CD14-positive monocyte (primary cell): ENCODE data around the gene MORC3. TPM values are rescaled to one million over a fixed set of nuclear protein-coding genes. Genes with fewer than 3 reads are reported as not detected.

Source experiments
- DNase-seq, 3 donors: peaks; one replicate each; pipeline ENCODE4 v3.0.0-alpha.2; 2011 to 2022
- H2AFZ ChIP-seq: 2 replicates; pipeline ENCODE4 v1.6.0; 2012; ENCODE audit warnings: mild to moderate bottlenecking, low read depth, low read length, inconsistent platforms; ENCODE audit not compliant: insufficient read depth, poor library complexity, severe bottlenecking
- H3K27ac ChIP-seq, 2 donors: 1 replicate in 1 of 2; 2 replicates in 1 of 2; pipeline ENCODE4 v1.5.1; 2012 to 2013; ENCODE audit warnings: low read length in 2 of 2, control low read depth in 1 of 2, inconsistent platforms in 1 of 2, low read depth in 1 of 2, mild to moderate bottlenecking in 1 of 2
- H3K27me3 ChIP-seq, 2 donors: one replicate each; pipeline versions ENCODE4 v1.6.0 to v1.6.1; 2011 to 2013; ENCODE audit warnings: low read length in 2 of 2; ENCODE audit not compliant: control insufficient read depth in 2 of 2, insufficient read depth in 2 of 2
- H3K36me3 ChIP-seq, 2 donors: replicated peaks in 1 of 2; 1 replicate in 1 of 2; 2 replicates in 1 of 2; pipeline versions ENCODE4 v1.5.1 to v1.6.1; 2012 to 2013; ENCODE audit warnings: low read length in 2 of 2, control low read depth in 1 of 2, inconsistent platforms in 1 of 2, mild to moderate bottlenecking in 1 of 2; ENCODE audit not compliant: insufficient read depth in 2 of 2, control insufficient read depth in 1 of 2
- H3K4me1 ChIP-seq, 2 donors: 1 replicate in 1 of 2; 2 replicates in 1 of 2; pipeline versions ENCODE4 v1.5.1 to v1.6.1; 2012 to 2013; ENCODE audit warnings: low read length in 2 of 2, control low read depth in 1 of 2, inconsistent platforms in 1 of 2, mild to moderate bottlenecking in 1 of 2, moderate library complexity in 1 of 2; ENCODE audit not compliant: insufficient read depth in 2 of 2, control insufficient read depth in 1 of 2
- H3K4me2 ChIP-seq: replicated peaks from 2 replicates; pipeline ENCODE3; 2012; ENCODE audit warnings: low read length, moderate library complexity, mild to moderate bottlenecking; ENCODE audit not compliant: poor library complexity, severe bottlenecking; ENCODE audit errors: extremely low read depth
- H3K4me3 ChIP-seq, 3 experiments: fragments of 200-600 bp in 1 of 3; sonication (generic) in 1 of 3; replicated peaks in 1 of 3; 1 replicate in 2 of 3; 2 replicates in 1 of 3; pipeline ENCODE4 v1.5.1; 2011 to 2013; ENCODE audit warnings: low read length in 3 of 3, mild to moderate bottlenecking in 3 of 3, control low read depth in 2 of 3, low read depth in 2 of 3, inconsistent platforms in 1 of 3, moderate library complexity in 1 of 3
- H3K79me2 ChIP-seq: 2 replicates; pipeline ENCODE4 v1.6.0; 2012; ENCODE audit warnings: mild to moderate bottlenecking, control low read depth, inconsistent platforms, low read length, moderate library complexity; ENCODE audit not compliant: insufficient read depth
- H3K9ac ChIP-seq: 2 replicates; pipeline ENCODE4 v1.6.0; 2017; ENCODE audit warnings: low read length, mild to moderate bottlenecking; ENCODE audit not compliant: insufficient read depth, poor library complexity, severe bottlenecking
- H3K9me3 ChIP-seq, 2 donors: replicated peaks in 1 of 2; 1 replicate in 1 of 2; 2 replicates in 1 of 2; pipeline versions ENCODE4 v1.5.1 to v1.6.1; 2012 to 2013; ENCODE audit warnings: low read length in 2 of 2, control low read depth in 1 of 2; ENCODE audit not compliant: control insufficient read depth in 1 of 2, insufficient read depth in 1 of 2
- H4K20me1 ChIP-seq: 2 replicates; pipeline ENCODE4 v1.6.0; 2012; ENCODE audit warnings: mild to moderate bottlenecking, low read length, control low read depth, moderate library complexity; ENCODE audit not compliant: insufficient read depth
- H3K27ac Mint-ChIP-seq, 7 donors: one replicate each; pipeline ENCODE4 v1.8.0; 2020; ENCODE audit warnings: mild to moderate bottlenecking in 7 of 7, mixed read lengths in 7 of 7, moderate library complexity in 6 of 7, inconsistent platforms in 2 of 7
- H3K27me3 Mint-ChIP-seq, 3 donors: one replicate each; pipeline ENCODE4 v1.8.0; 2021 to 2022; ENCODE audit warnings: low read depth in 3 of 3, mild to moderate bottlenecking in 3 of 3, mixed read lengths in 3 of 3, moderate library complexity in 3 of 3, inconsistent platforms in 1 of 3
- H3K36me3 Mint-ChIP-seq, 2 donors: one replicate each; pipeline ENCODE4 v1.8.0; 2020; ENCODE audit warnings: mixed read lengths in 2 of 2, inconsistent platforms in 1 of 2, mild to moderate bottlenecking in 1 of 2
- H3K4me1 Mint-ChIP-seq: one replicate; pipeline ENCODE4 v1.8.0; 2020; ENCODE audit warnings: mild to moderate bottlenecking, mixed read lengths
- H3K4me3 Mint-ChIP-seq, 2 donors: one replicate each; pipeline ENCODE4 v1.8.0; 2020; ENCODE audit warnings: mild to moderate bottlenecking in 2 of 2, mixed read lengths in 2 of 2, moderate library complexity in 1 of 2
- H3K9me3 Mint-ChIP-seq, 7 donors: one replicate each; pipeline ENCODE4 v1.8.0; 2020 to 2022; ENCODE audit warnings: mixed read lengths in 7 of 7, mild to moderate bottlenecking in 6 of 7, moderate library complexity in 6 of 7, inconsistent platforms in 2 of 7
- WGBS: methylation state at CpG from one replicate; pipeline ENCODE4 v1.1.5; 2013; ENCODE audit warnings: missing lambda C conversion rate; ENCODE audit not compliant: insufficient coverage; 5-methylcytosine and 5-hydroxymethylcytosine counted together
- intact Hi-C, 2 donors: fragments of 100-400 bp; cut with micrococcal nuclease; formaldehyde crosslinking; loops; one replicate each; pipeline versions ENCODE4 v1.15.0 to v1.15.1; 2023
- polyA plus RNA-seq, 3 donors: library from polyadenylated mRNA; depleted of rRNA in 1 of 3; unstranded in 2 of 3; stranded (reverse) in 1 of 3; fragments of 300-500 nt in 2 of 3; fragments of >200 nt in 1 of 3; fragmentation: Illumina TruSeq in 2 of 3; gene quantifications; 1 replicate in 2 of 3; 2 replicates in 1 of 3; pipeline ENCODE4 v1.2.3, GENCODE V29; 2012 to 2021
- TF ChIP-seq, protein P1 (sequence below): fragments of 200-600 bp; IDR thresholded peaks from one replicate; pipeline ENCODE4 v1.8.0; 2022; ENCODE audit warnings: antibody characterized with exemption, mild to moderate bottlenecking

Gene MORC3
- polyA plus RNA-seq, 3 donors, result 16.3 to 27.6 (median 25.5) TPM

DNA sequence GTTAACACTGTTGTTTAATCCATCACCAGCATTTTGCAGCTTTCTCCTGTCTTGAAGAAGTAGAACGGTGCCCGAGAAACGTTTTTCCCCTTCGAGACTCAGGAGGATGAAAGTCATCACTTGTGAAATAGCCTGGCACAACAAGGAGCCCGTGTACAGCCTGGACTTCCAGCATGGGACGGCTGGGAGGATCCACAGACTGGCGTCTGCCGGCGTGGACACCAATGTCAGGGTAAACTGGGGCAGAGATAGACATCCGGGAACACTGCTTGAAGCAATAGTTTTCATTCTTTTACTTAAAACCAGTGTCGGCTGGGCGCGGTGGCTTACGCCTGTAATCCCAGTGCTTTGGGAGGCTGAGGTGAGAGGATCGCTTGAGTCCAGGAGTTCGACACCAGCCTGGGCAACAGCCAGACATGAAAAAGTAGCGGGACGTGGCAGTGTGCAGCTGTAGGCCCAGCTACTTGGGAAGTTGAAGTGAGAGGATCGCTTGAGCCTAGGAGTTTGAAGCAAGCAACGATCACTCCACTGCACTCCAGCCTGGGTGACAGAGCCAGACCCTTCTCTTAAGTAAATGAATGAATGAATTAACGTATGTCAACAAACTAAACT lies 66.1 kb downstream of the MORC3 start:
- peak overlapping the region in 2 of 3 experiments; percentile 23 to 77 for H3K4me3 ChIP-seq
- Mint-ChIP-seq H3K4me1 (peaks cover 6% of the 10 kb centered on the region), H3K4me3 (peak overlapping the region; percentile 68 to 80), H3K27me3 (peaks cover 0 to 1% (median 0%) of the 10 kb centered on the region in 3 donors), H3K9me3 (peaks cover 0 to 1% (median 0%) of the 10 kb centered on the region in 7 donors), H3K36me3 (peaks cover 4 to 16% of the 10 kb centered on the region in 2 donors), H3K27ac (peak overlapping the region in 1 of 7 donors; percentile 80)
- DNase-seq, result no peak
- TF ChIP-seq, protein P1, sequence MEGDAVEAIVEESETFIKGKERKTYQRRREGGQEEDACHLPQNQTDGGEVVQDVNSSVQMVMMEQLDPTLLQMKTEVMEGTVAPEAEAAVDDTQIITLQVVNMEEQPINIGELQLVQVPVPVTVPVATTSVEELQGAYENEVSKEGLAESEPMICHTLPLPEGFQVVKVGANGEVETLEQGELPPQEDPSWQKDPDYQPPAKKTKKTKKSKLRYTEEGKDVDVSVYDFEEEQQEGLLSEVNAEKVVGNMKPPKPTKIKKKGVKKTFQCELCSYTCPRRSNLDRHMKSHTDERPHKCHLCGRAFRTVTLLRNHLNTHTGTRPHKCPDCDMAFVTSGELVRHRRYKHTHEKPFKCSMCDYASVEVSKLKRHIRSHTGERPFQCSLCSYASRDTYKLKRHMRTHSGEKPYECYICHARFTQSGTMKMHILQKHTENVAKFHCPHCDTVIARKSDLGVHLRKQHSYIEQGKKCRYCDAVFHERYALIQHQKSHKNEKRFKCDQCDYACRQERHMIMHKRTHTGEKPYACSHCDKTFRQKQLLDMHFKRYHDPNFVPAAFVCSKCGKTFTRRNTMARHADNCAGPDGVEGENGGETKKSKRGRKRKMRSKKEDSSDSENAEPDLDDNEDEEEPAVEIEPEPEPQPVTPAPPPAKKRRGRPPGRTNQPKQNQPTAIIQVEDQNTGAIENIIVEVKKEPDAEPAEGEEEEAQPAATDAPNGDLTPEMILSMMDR, result no peak
- no peaks in the 10 kb centered on the region for H3K9me3 ChIP-seq
- peak overlapping the region; percentile 93 for H2AFZ ChIP-seq
- no peaks in the 10 kb centered on the region for H3K27me3 ChIP-seq
- no peak overlapping the region for H3K27ac ChIP-seq
- peak overlapping the region; percentile 63 for H3K9ac ChIP-seq
- peak overlapping the region; percentile 86 for H3K4me2 ChIP-seq
- H3K4me1 ChIP-seq, result peaks cover 8 to 9% of the 10 kb centered on the region in 2 donors
- 79% methylated on average over 17 of the region's 21 CpGs for WGBS
- no peaks in the 10 kb centered on the region for H4K20me1 ChIP-seq
- intact Hi-C loops, result loop anchor here in 1 of 2 donors (10.0 kb wide), 1 partner anchor 1109 kb away; no protein-coding TSS in a partner anchor
- H3K36me3 ChIP-seq, result no peaks in the 10 kb centered on the region
- H3K79me2 ChIP-seq, result no peaks in the 10 kb centered on the region

DNA sequence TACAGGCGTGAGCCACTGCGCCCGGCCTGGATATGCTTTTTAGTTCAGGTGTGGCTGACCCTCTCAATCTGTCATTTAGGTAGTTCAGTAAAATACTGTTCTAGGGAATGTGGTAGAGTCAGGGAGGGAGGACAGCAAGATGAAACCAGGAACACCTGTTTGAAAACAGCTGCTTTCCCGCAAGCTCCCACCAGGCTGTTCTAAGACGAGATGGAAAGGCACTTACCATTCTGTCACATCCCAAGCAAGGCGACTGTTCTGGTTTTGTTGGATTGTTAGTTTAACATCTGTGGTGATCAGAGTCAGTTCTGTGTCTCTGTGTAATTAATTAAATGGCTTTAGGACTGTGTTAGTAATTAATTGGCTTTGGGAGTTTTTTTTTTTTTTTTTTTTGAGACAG lies 68.1 kb downstream of the MORC3 start:
- Mint-ChIP-seq H3K36me3 (peaks cover 13 to 31% of the 10 kb centered on the region in 2 donors), H3K4me3 (no peak overlapping the region), H3K27me3 (peaks cover 0 to 1% (median 0%) of the 10 kb centered on the region in 3 donors), H3K27ac (no peak overlapping the region), H3K4me1 (peaks cover 6% of the 10 kb centered on the region), H3K9me3 (peaks cover 0 to 9% (median 6%) of the 10 kb centered on the region in 7 donors)
- no peak for DNase-seq
- TF ChIP-seq, protein P1, result no peak
- H3K9ac ChIP-seq, result no peak overlapping the region
- H3K4me1 ChIP-seq, result peaks cover 8 to 9% of the 10 kb centered on the region in 2 donors
- no peaks in the 10 kb centered on the region for H3K36me3 ChIP-seq
- H3K27me3 ChIP-seq, result no peaks in the 10 kb centered on the region
- H3K4me3 ChIP-seq, result no peak overlapping the region
- no peak overlapping the region for H3K27ac ChIP-seq
- no peaks in the 10 kb centered on the region for H3K79me2 ChIP-seq
- intact Hi-C loops, result loop anchor here in 1 of 2 donors (10.0 kb wide), 1 partner anchor 1107 kb away; no protein-coding TSS in a partner anchor
- WGBS, result 96% methylated on average over 3 of the region's 6 CpGs
- H2AFZ ChIP-seq, result no peak overlapping the region
- H3K9me3 ChIP-seq, result no peaks in the 10 kb centered on the region
- H3K4me2 ChIP-seq, result no peak overlapping the region
- H4K20me1 ChIP-seq, result no peaks in the 10 kb centered on the region
